A549 treated with RU486 at 1 μM for 4 hours (cell line): ENCODE results near the gene OR9G1. TPM values are rescaled to one million over a fixed set of nuclear protein-coding genes. Genes with fewer than 3 reads are reported as not detected.

Source experiments
- total RNA-seq: library from RNA; stranded (reverse); fragments of 200-300 nt; extraction: Qiagen RNA extraction; gene quantifications from 5 replicates; pipeline ENCODE4 v1.2.3, GENCODE V29; 2022; ENCODE audit warnings: low read depth

The OR9G1 gene, protein sequence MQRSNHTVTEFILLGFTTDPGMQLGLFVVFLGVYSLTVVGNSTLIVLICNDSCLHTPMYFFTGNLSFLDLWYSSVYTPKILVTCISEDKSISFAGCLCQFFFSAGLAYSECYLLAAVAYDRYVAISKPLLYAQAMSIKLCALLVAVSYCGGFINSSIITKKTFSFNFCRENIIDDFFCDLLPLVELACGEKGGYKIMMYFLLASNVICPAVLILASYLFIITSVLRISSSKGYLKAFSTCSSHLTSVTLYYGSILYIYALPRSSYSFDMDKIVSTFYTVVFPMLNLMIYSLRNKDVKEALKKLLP
- total RNA-seq: not detected in 5 replicates

DNA sequence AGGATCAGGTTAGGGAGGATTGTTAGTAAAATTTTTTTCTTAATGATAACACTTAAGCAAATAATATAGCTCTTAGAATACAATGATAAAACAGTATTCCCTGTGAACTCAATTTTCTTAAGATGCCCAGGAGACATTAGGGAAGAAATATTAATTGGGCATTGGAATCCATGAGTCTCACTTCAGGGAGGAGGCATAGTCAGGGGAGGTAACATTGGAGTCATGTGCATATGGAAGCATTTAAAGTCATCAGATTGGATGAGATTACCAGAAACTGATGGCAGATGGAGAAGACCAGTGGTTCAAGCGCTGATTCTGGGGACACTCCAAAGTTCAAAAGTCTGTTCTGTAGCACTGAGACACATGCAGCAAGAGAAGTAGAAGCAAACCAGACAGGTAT is at the start of gene OR9G1:
TSS of gene OR9G1 (plus strand) at position 301 of the 400 bp plus-strand sequence. CDS start 1,293 bp downstream, outside the sequence.

DNA sequence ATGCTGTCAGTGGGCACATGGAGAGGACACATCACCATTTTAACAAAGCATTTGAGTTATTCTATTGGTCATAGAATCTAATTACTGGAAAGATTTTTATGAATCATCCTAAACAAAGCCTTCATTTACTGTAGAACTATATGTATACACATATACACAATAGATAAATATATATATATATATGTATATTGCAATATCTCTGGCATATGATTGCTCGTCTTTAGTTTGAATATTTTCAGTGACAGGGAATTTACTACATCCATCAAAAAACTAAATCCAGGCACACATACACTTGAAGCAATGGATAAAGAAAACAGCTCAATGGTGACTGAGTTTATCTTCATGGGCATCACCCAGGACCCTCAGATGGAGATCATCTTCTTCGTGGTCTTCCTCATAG is 35.5 kb upstream of the OR9G1 start, which contains the start of gene OR5AR1:
TSS of gene OR5AR1 (plus strand) at position 301 of the 400 bp plus-strand sequence. CDS start at position 301, 0 bp downstream.

DNA sequence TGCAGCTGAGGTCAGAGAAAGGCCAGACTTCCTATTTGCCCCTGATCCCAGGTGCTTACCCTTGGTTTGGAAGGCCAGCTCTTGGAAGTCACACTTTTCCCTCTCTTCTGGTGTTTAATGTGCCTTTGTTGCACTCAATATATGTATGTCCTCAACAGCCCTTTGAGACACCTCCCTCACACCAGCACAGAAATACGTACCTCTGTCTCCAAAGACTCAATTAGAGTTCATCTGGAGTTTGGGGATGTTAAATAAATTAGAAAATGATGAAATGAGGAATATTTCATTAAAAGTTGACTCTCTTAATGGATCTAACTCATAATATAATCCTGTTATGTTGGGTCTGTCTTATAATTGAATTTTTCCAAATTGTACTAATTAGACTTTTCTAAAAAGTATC is 49.7 kb downstream of the OR9G1 start, which contains the start of gene OR9G4:
TSS of gene OR9G4 (minus strand) at position 101 of the 400 bp plus-strand sequence. CDS start 4,931 bp downstream, outside the sequence.

Other genes with a start within 250 kb of the OR9G1 start
- not detected in 5 replicates for gene OR5M3, start 225.7 kb upstream of the OR9G1 start, total RNA-seq
- not detected in 5 replicates for gene OR5M8, start 207.7 kb upstream of the OR9G1 start, total RNA-seq
- not detected in 5 replicates for gene OR5M11, start 155.8 kb upstream of the OR9G1 start, total RNA-seq
- not detected in 5 replicates for gene OR5M10, start 121.4 kb upstream of the OR9G1 start, total RNA-seq
- gene OR5M1, start 84.2 kb upstream of the OR9G1 start, total RNA-seq: not detected in 5 replicates
- gene OR5AP2, start 56.7 kb upstream of the OR9G1 start, total RNA-seq: not detected in 5 replicates
- not detected in 5 replicates for gene OR5AR1, start 35.4 kb upstream of the OR9G1 start, total RNA-seq
- not detected in 5 replicates for gene OR9G4, start 49.6 kb downstream of the OR9G1 start, total RNA-seq